Adrenal gland (tissue), 12 donors: ENCODE measurements around the gene PRMT9. TPM values are rescaled to one million over a fixed set of nuclear protein-coding genes. Genes with fewer than 3 reads are reported as not detected.

Experiments used
- DNase-seq, 7 donors: peaks; one replicate each; pipeline ENCODE4 v3.0.0-alpha.2; 2019 to 2020
- H3K27ac ChIP-seq, 5 donors: fragments of 200-600 bp; sonication (generic) in 4 of 5; 1 replicate in 3 of 5; 2 replicates in 2 of 5; pipeline versions ENCODE4 v1.5.1 to v1.8.0; 2016 to 2020; ENCODE audit warnings: mild to moderate bottlenecking in 1 of 5
- H3K27me3 ChIP-seq: fragments of 200-600 bp; 2 replicates; pipeline ENCODE4 v1.8.0; 2021
- H3K36me3 ChIP-seq, 2 donors: fragments of 200-600 bp; replicated peaks in 1 of 2; 1 replicate in 1 of 2; 2 replicates in 1 of 2; pipeline versions ENCODE4 v1.5.1 to v1.8.0; 2018 to 2022
- H3K4me1 ChIP-seq, 2 donors: fragments of 200-600 bp; replicated peaks in 1 of 2; 1 replicate in 1 of 2; 2 replicates in 1 of 2; pipeline versions ENCODE4 v1.5.1 to v1.8.0; 2018 to 2021
- H3K4me3 ChIP-seq, 4 donors: fragments of 200-600 bp; sonication (generic) in 3 of 4; one replicate each; pipeline ENCODE4 v1.5.1; 2016 to 2018
- H3K9me3 ChIP-seq, 3 donors: fragments of 200-600 bp; sonication (generic) in 1 of 3; replicated peaks in 1 of 3; 1 replicate in 2 of 3; 2 replicates in 1 of 3; pipeline versions ENCODE4 v1.5.1 to v1.8.0; 2016 to 2021
- POLR2A ChIP-seq, 2 donors: fragments of 450-650 bp; IDR thresholded peaks; one replicate each; pipeline ENCODE4 v1.6.1; 2017; ENCODE audit warnings: antibody characterized with exemption in 2 of 2, mild to moderate bottlenecking in 2 of 2, moderate library complexity in 1 of 2
- WGBS, 4 donors: extraction: QIAGEN DNeasy Blood & Tissue Kit in 2 of 4; methylation state at CpG; one replicate each; pipeline versions ENCODE4 v1.1.5 to v1.1.7; 2013 to 2017; 5-methylcytosine and 5-hydroxymethylcytosine counted together
- intact Hi-C, 2 donors: fragments of 100-400 bp; cut with DNase I; formaldehyde crosslinking; loops; one replicate each; pipeline versions ENCODE4 v1.14.1 to v1.15.0; 2022 to 2023
- polyA plus RNA-seq, 3 donors: library from polyadenylated mRNA; stranded (reverse); fragments of 200-250 nt in 2 of 3; fragments of 350-450 nt in 1 of 3; fragmentation: Illumina TruSeq in 1 of 3; extraction: RNeasy Lipid Tissue Mini Kit (QIAGEN cat#74804) in 1 of 3; gene quantifications; one replicate each; pipeline ENCODE4 v1.2.3, GENCODE V29; 2013 to 2014
- total RNA-seq, 9 donors: library from RNA; depleted of rRNA in 4 of 9; stranded (reverse); fragments of >200 nt in 4 of 9; fragments of 120-200 nt in 1 of 9; fragmentation: NEBNext Ultra II Directional in 1 of 9; extraction: Animal tissue kit (Norgen Biotek cat#: 25700) in 1 of 9; gene quantifications; one replicate each; pipeline versions ENCODE4 v1.1.0 to v1.2.4, GENCODE V29; 2013 to 2023
- TF ChIP-seq, protein P1 (sequence below), 6 experiments: fragments of 450-650 bp in 4 of 6; fragments of 200-600 bp in 2 of 6; sonication (generic) in 1 of 6; IDR thresholded peaks; 1 replicate in 5 of 6; 2 replicates in 1 of 6; pipeline versions ENCODE4 v1.5.1 to v1.8.0; 2016 to 2021; ENCODE audit warnings: antibody characterized with exemption in 6 of 6, mild to moderate bottlenecking in 2 of 6, moderate library complexity in 1 of 6
- donor health status: healthy with polysubstance abuse.
- donor health status: Bipolar disorder and iron deficiency.
- donor health status: DM: yes; HTN: yes; CAD: no.
- donor health status: DM: no; HTN: no; CAD: no.
- donor health status: DM: no; HTN: no; CAD: no.
- donor health status: DM: yes; HTN: yes; CAD: no.

Gene PRMT9
- total and polyA plus RNA-seq, 12 donors, result 5.4 to 19.6 (median 11.3) TPM

DNA sequence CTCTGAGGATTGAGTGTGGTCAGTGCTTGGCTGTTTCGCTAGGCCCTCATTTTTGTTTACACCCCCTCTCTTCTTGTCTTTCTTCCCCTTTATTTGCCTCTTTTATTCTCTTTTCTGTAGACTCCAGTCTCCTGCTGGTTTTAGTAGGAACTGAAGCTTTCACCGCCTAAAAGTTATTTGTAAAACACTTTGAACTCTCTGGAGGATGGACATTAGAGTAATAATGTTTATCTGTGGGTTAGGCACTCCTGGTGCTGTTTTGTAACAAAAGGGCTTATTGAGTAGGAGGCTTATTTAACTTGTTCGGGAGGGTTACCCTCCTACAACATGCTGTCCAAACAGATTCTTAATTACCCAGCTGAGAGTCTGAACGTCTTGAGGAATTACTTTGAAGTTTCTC, 46.4 kb upstream of the PRMT9 start:
- H3K27ac ChIP-seq, result no peak overlapping the region
- no peak for TF ChIP-seq POLR2A (IDR thresholded peaks at IDR 0.05)
- TF ChIP-seq, protein P1, sequence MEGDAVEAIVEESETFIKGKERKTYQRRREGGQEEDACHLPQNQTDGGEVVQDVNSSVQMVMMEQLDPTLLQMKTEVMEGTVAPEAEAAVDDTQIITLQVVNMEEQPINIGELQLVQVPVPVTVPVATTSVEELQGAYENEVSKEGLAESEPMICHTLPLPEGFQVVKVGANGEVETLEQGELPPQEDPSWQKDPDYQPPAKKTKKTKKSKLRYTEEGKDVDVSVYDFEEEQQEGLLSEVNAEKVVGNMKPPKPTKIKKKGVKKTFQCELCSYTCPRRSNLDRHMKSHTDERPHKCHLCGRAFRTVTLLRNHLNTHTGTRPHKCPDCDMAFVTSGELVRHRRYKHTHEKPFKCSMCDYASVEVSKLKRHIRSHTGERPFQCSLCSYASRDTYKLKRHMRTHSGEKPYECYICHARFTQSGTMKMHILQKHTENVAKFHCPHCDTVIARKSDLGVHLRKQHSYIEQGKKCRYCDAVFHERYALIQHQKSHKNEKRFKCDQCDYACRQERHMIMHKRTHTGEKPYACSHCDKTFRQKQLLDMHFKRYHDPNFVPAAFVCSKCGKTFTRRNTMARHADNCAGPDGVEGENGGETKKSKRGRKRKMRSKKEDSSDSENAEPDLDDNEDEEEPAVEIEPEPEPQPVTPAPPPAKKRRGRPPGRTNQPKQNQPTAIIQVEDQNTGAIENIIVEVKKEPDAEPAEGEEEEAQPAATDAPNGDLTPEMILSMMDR (IDR thresholded peaks at IDR 0.05), result no peak
- peaks cover 5 to 24% of the 10 kb centered on the region in 2 donors for H3K4me1 ChIP-seq
- no peaks in the 10 kb centered on the region for H3K27me3 ChIP-seq
- no peak overlapping the region for H3K4me3 ChIP-seq
- WGBS, 4 donors, result 79 to 86% (median 83%) methylated on average over 4 of the region's 4 CpGs
- no peaks in the 10 kb centered on the region for H3K9me3 ChIP-seq
- H3K36me3 ChIP-seq, result no peaks in the 10 kb centered on the region
- DNase-seq, result no peak
- intact Hi-C loops, result no loop called here

DNA sequence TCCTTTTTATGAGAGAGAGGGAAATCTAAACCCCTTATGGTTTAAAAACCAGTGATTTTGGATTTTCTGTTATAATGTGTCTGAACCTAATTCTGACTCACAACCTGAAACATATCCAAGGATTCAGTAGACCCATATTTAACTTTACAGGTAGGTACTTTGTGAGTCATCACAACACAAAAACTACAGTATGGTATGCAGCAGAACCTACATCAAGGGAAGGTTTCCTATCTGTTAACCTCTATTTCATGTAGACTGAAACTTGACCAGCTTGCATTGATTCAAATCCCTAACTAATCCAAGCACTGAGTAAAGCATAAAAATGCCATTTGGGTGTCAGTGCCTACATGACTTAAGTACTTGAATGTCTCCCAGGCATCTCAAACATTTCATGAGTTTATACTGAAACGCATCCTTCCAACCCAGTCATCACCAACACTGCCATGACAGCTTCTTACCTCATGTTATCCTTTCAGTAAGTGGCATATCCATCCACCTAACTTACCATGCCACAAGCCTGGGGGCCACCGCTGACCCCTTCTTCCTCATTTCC, 43.6 kb upstream of the PRMT9 start:
- intact Hi-C loops, result no loop called here
- no peaks in the 10 kb centered on the region for H3K9me3 ChIP-seq
- TF ChIP-seq, protein P1 (IDR thresholded peaks at IDR 0.05), result no peak
- TF ChIP-seq POLR2A (IDR thresholded peaks at IDR 0.05), result no peak
- H3K36me3 ChIP-seq, result no peaks in the 10 kb centered on the region
- no peak overlapping the region for H3K27ac ChIP-seq
- 93 to 94% (median 93%) methylated on average over 2 of the region's 2 CpGs for WGBS, 4 donors
- no peaks in the 10 kb centered on the region for H3K27me3 ChIP-seq
- no peak overlapping the region for H3K4me3 ChIP-seq
- DNase-seq, result no peak
- H3K4me1 ChIP-seq, result no peaks in the 10 kb centered on the region

- no peaks in the 10 kb centered on the region for H3K4me1 ChIP-seq
- intact Hi-C loops, result no loop called here
- no peak overlapping the region for H3K4me3 ChIP-seq
- H3K9me3 ChIP-seq, result no peaks in the 10 kb centered on the region
- 77 to 88% (median 80%) methylated on average over 3 to 4 of the region's 4 CpGs for WGBS, 4 donors
- no peak for DNase-seq
- no peaks in the 10 kb centered on the region for H3K27me3 ChIP-seq
- no peak for TF ChIP-seq POLR2A (IDR thresholded peaks at IDR 0.05)
- TF ChIP-seq, protein P1 (IDR thresholded peaks at IDR 0.05), result no peak
- no peak overlapping the region for H3K27ac ChIP-seq
- H3K36me3 ChIP-seq, result no peaks in the 10 kb centered on the region
Observed at GRCh38 chr4:147725673-147726072, 41.7 kb upstream of the PRMT9 start.

DNA sequence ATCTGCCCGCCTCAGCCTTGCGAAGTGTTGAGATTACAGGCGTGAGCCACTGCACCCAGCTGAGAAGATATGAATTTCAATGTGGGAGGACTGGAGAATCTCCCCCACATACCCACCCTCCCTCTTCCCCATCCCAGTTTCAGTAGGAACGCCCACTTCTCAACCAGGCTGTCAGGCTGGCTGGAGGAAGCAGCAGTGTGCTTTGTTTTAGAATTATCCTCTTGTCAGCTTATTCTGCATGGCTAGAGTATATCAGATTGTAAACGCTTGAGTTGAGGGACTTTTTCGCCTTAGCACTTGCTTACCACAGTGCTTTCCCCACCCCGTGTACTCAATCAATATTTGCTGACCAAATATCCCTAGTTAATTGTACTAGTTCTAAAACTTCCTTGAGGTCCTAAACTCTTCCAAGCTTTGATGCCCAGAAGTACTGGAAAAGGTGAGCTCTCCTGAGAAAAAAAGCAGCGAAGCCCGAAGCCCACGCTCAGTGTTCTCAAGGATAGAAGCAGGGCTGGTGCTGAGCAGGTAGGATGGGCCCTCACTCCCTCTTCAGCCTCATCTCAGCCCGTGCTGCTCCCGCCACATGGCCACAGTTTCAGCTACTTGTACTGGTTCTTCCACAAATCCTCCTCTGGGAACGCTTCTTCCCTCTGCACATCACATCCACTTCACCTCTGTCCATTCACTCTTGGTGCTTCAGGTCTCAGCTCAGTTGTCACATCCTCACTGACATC, 40.7 kb upstream of the PRMT9 start:
- no peak for DNase-seq
- H3K27me3 ChIP-seq, result no peaks in the 10 kb centered on the region
- H3K9me3 ChIP-seq, result no peaks in the 10 kb centered on the region
- H3K27ac ChIP-seq, result no peak overlapping the region
- no peaks in the 10 kb centered on the region for H3K4me1 ChIP-seq
- H3K4me3 ChIP-seq, result no peak overlapping the region
- intact Hi-C loops, result no loop called here
- H3K36me3 ChIP-seq, result no peaks in the 10 kb centered on the region
- TF ChIP-seq POLR2A (IDR thresholded peaks at IDR 0.05), result no peak
- TF ChIP-seq, protein P1 (IDR thresholded peaks at IDR 0.05), result no peak
- WGBS, 4 donors, result 84 to 88% (median 86%) methylated on average over 13 of the region's 13 CpGs
